GM18951 (cell line): ENCODE measurements around the gene C2CD4D.

Experiments used
- POLR2A ChIP-seq: IDR thresholded peaks from 4 replicates; pipeline ENCODE4 v1.6.1; 2011; ENCODE audit warnings: mild to moderate bottlenecking; ENCODE audit not compliant: insufficient read length, insufficient read depth; ENCODE audit errors: extremely low read depth
- in situ Hi-C: fragments of 300-500 bp; cut with MboI; formaldehyde crosslinking; loops from one replicate; pipeline ENCODE4 v1.12.0; 2022; ENCODE audit warnings: low sequenced_read_pairs, mixed read lengths, inconsistent platforms; ENCODE audit not compliant: unreplicated experiment

Gene C2CD4D

GRCh38 chr1:151790940-151791651, 48.5 kb downstream of the C2CD4D start:
- in situ Hi-C loops, result no loop called here
- TF ChIP-seq POLR2A, result no peak

GRCh38 chr1:151790071-151790939, 49.3 kb downstream of the C2CD4D start, which contains the start of gene TDRKH:
Gene TDRKH (minus strand): TSS chr1:151790500. CDS start chr1:151783022, 7,478 bp downstream.
- in situ Hi-C loops, result no loop called here
- TF ChIP-seq POLR2A, result peak; percentile 61
